ENCODE measurements around the gene TRIM14. TPM values are rescaled to one million over a fixed set of nuclear protein-coding genes. Genes with fewer than 3 reads are reported as not detected.
A peak's percentile ranks its signal among the peaks of the same experiment; 100 is the strongest.

The TRIM14 gene
- total and polyA plus RNA-seq, 2 of the 4 experiments (the other 2 are of a cell fraction), result 3.0 to 8.5 TPM

DNA sequence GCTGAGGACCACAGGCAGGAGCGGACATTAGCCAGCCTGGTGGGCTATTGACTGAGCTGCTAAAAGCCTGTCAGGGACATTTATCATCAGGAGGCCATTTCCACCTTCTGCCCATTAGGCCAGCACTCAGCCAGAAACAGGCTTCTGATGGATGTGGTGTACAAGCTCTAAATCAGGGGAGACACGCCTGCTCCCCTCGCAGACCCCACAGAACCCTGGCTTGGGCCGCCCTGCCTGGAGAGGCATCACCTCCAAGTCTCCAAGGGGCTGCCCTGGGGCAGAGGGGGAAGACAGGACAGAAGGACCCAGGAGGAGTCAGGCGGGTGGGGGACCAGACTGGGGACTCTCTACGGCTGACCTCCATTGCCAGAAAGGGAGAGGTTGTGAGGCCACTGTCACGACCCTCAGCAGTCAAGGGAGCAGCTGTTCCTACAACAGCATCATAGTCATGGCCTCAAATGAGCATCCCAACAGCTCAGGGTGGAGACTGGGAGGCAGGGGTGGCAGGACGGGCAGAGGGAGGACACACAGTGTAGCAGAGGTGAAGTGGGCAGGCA is 24.0 kb upstream of the TRIM14 start:
- no peak overlapping the region; the same call in 1 of the 2 replicates for H3K14ac ChIP-seq (replicated peaks; ENCODE audit: low read depth, low read length)

More for the DNA sequence above, 24.0 kb upstream of the TRIM14 start:
- WGBS, 2 experiments (ENCODE audit: extremely low coverage in 2 of 2, insufficient read length in 1 of 2), result no CpG with 5 or more reads among the region's 8 CpGs
- Histone ChIP-seq H4K20me1 (ENCODE audit: insufficient read depth, low read length) (no peaks in the 10 kb centered on the region), H2BK20ac (ENCODE audit: low read depth, low read length) (no peak overlapping the region), H3K27me3 (ENCODE audit: control insufficient read depth, insufficient read depth, low read length) (peaks cover 3% of the 10 kb centered on the region; the same call in 1 of the 2 replicates), H3K9me1 (ENCODE audit: insufficient read depth, low read length) (no peaks in the 10 kb centered on the region; the same call in 1 of the 2 replicates), H3K36me3 (ENCODE audit: control insufficient read depth, insufficient read depth, low read length) (no peaks in the 10 kb centered on the region), H3K18ac (ENCODE audit: low read depth, low read length) (no peak overlapping the region), H4K5ac (ENCODE audit: low read depth, low read length) (no peak overlapping the region), H2BK120ac (ENCODE audit: low read depth, low read length) (no peak overlapping the region), H3K9me3 (ENCODE audit: control insufficient read depth, insufficient read depth, low read length) (no peaks in the 10 kb centered on the region), H2BK15ac (ENCODE audit: low read depth, low read length) (no peak overlapping the region), H2BK5ac (ENCODE audit: low read depth, low read length, poor library complexity, severe bottlenecking) (no peak overlapping the region), H2AK9ac (replicated peaks; ENCODE audit: low read depth, low read length, poor library complexity) (no peak overlapping the region), H3K4me1 (ENCODE audit: control insufficient read depth, insufficient read depth, low read length) (peaks cover 6% of the 10 kb centered on the region; the same call in 1 of the 2 replicates), H3K4me2 (ENCODE audit: low read depth, low read length) (no peak overlapping the region), H4K91ac (ENCODE audit: insufficient read depth, low read depth, low read length) (no peak overlapping the region), H3K9ac (ENCODE audit: low read depth, low read length) (no peak overlapping the region), H2AFZ (replicated peaks; ENCODE audit: low read length, poor library complexity) (peak overlapping the region; percentile 67), H2AK5ac (ENCODE audit: low read depth, low read length) (no peak overlapping the region), H3K23ac (ENCODE audit: low read depth, low read length) (no peak overlapping the region), H3K4me3 (ENCODE audit: insufficient read depth, low read depth, low read length) (no peak overlapping the region), H3K79me1 (ENCODE audit: low read depth in 1 of 2, low read length in 2 of 2) (no peaks in the 10 kb centered on the region), H3K4ac (ENCODE audit: low read depth, low read length) (no peak overlapping the region), H4K8ac (ENCODE audit: low read depth in 2 of 2, low read length in 2 of 2) (no peak overlapping the region), H3K56ac (ENCODE audit: extremely low read depth, insufficient read depth, low read length) (no peak overlapping the region), H3K27ac (ENCODE audit: insufficient read depth, low read length) (no peak overlapping the region)
- no peak for ATAC-seq (ENCODE audit: low read depth)
- in situ Hi-C loops (cut with MboI; ENCODE audit: low sequenced_read_pairs), result no loop called here
- BruUV-seq (replicated peaks), result no TSS peak
- DNase-seq, result no peak
- POLR2A ChIA-PET (ENCODE audit: unreplicated experiment), result no interaction called here
- no peak for TF ChIP-seq MXI1 (IDR thresholded peaks at IDR 0.05; ENCODE audit: borderline replicate concordance, low read depth, low read length)
- no peak for TF ChIP-seq RCOR1 (IDR thresholded peaks at IDR 0.05; ENCODE audit: insufficient replicate concordance, low read length)
- no peak for TF ChIP-seq NFE2L2 (IDR thresholded peaks at IDR 0.05; ENCODE audit: low read depth, low read length)
- TF ChIP-seq MAFK (IDR thresholded peaks at IDR 0.05; ENCODE audit: low read depth, low read length), result no peak
- TF ChIP-seq, protein P1, sequence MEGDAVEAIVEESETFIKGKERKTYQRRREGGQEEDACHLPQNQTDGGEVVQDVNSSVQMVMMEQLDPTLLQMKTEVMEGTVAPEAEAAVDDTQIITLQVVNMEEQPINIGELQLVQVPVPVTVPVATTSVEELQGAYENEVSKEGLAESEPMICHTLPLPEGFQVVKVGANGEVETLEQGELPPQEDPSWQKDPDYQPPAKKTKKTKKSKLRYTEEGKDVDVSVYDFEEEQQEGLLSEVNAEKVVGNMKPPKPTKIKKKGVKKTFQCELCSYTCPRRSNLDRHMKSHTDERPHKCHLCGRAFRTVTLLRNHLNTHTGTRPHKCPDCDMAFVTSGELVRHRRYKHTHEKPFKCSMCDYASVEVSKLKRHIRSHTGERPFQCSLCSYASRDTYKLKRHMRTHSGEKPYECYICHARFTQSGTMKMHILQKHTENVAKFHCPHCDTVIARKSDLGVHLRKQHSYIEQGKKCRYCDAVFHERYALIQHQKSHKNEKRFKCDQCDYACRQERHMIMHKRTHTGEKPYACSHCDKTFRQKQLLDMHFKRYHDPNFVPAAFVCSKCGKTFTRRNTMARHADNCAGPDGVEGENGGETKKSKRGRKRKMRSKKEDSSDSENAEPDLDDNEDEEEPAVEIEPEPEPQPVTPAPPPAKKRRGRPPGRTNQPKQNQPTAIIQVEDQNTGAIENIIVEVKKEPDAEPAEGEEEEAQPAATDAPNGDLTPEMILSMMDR (conservative IDR thresholded peaks at IDR 0.05; ENCODE audit: low read depth, low read length), result no peak
- TF ChIP-seq, protein P2, sequence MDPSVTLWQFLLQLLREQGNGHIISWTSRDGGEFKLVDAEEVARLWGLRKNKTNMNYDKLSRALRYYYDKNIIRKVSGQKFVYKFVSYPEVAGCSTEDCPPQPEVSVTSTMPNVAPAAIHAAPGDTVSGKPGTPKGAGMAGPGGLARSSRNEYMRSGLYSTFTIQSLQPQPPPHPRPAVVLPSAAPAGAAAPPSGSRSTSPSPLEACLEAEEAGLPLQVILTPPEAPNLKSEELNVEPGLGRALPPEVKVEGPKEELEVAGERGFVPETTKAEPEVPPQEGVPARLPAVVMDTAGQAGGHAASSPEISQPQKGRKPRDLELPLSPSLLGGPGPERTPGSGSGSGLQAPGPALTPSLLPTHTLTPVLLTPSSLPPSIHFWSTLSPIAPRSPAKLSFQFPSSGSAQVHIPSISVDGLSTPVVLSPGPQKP (IDR thresholded peaks at IDR 0.05; ENCODE audit: borderline replicate concordance, low read depth, low read length), result no peak
- no peak for TF ChIP-seq MAZ (IDR thresholded peaks at IDR 0.05; ENCODE audit: borderline replicate concordance, low read depth, low read length)
- TF ChIP-seq CHD1 (IDR thresholded peaks at IDR 0.05; ENCODE audit: low read depth, low read length), result no peak
- no peak for TF ChIP-seq BHLHE40 (IDR thresholded peaks at IDR 0.05; ENCODE audit: low read depth, low read length)
- TF ChIP-seq POLR2A (IDR thresholded peaks at IDR 0.05; ENCODE audit: low read depth, low read length), result no peak
- no peak for TF ChIP-seq FOS (IDR thresholded peaks at IDR 0.05; ENCODE audit: low read depth, low read length)
- TF ChIP-seq CEBPB (IDR thresholded peaks at IDR 0.05; ENCODE audit: low read depth, low read length), result no peak
- TF ChIP-seq, protein P3, sequence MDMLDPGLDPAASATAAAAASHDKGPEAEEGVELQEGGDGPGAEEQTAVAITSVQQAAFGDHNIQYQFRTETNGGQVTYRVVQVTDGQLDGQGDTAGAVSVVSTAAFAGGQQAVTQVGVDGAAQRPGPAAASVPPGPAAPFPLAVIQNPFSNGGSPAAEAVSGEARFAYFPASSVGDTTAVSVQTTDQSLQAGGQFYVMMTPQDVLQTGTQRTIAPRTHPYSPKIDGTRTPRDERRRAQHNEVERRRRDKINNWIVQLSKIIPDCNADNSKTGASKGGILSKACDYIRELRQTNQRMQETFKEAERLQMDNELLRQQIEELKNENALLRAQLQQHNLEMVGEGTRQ (IDR thresholded peaks at IDR 0.05; ENCODE audit: low read depth, low read length), result no peak
- no peak for TF ChIP-seq SMC3 (IDR thresholded peaks at IDR 0.05; ENCODE audit: low read depth, low read length)
- no peak for TF ChIP-seq RAD21 (IDR thresholded peaks at IDR 0.05; ENCODE audit: low read length)
- CTCF ChIA-PET, result no interaction called here
- intact Hi-C loops (cut with micrococcal nuclease), result no loop called here
- dilution Hi-C loops (cut with HindIII; ENCODE audit: low sequenced_read_pairs, unreplicated experiment), result no loop called here

Measured in IMR-90 (cell line).